EH (cell line): ENCODE results near the gene KIFAP3.
A peak's percentile ranks its signal among the peaks of the same experiment; 100 is the strongest.

Experiments used
- DNase-seq: peaks from one replicate; pipeline ENCODE4 v3.0.0-alpha.2; 2015; ENCODE audit warnings: low read depth

The KIFAP3 gene

GRCh38 chr1:169985757-169986156, 88.7 kb downstream of the KIFAP3 start:
- DNase-seq: no peak

- DNase-seq: no peak
Observed at GRCh38 chr1:169974067-169974466, 100.4 kb downstream of the KIFAP3 start.

GRCh38 chr1:169970114-169970513, 104.4 kb downstream of the KIFAP3 start:
- no peak for DNase-seq

GRCh38 chr1:169968174-169968573, 106.3 kb downstream of the KIFAP3 start:
- DNase-seq: no peak

GRCh38 chr1:169964206-169964605, 110.3 kb downstream of the KIFAP3 start:
- no peak for DNase-seq

- no peak for DNase-seq
Observed at GRCh38 chr1:169959686-169960085, 114.8 kb downstream of the KIFAP3 start.

- DNase-seq: no peak
Observed at GRCh38 chr1:169958987-169959386, 115.5 kb downstream of the KIFAP3 start.

- DNase-seq: no peak
Observed at GRCh38 chr1:169957884-169958283, 116.6 kb downstream of the KIFAP3 start.

GRCh38 chr1:169951108-169951507, 123.4 kb downstream of the KIFAP3 start:
- no peak for DNase-seq

- DNase-seq: peak; percentile 61
Observed at GRCh38 chr1:169949139-169949538, 125.4 kb downstream of the KIFAP3 start.

- no peak for DNase-seq
Observed at GRCh38 chr1:169946206-169946605, 128.3 kb downstream of the KIFAP3 start.

GRCh38 chr1:169945181-169945580, 129.3 kb downstream of the KIFAP3 start:
- DNase-seq: no peak

- DNase-seq: no peak
Observed at GRCh38 chr1:169944621-169945020, 129.9 kb downstream of the KIFAP3 start.

- DNase-seq: no peak
Observed at GRCh38 chr1:169943963-169944526, 130.4 kb downstream of the KIFAP3 start.

- peak; percentile 82 for DNase-seq
Observed at GRCh38 chr1:169941982-169942830, 132.3 kb downstream of the KIFAP3 start.

- peak; percentile 45 for DNase-seq
Observed at GRCh38 chr1:169933984-169934725, 140.3 kb downstream of the KIFAP3 start.

GRCh38 chr1:169931795-169932231, 142.7 kb downstream of the KIFAP3 start:
- peak; percentile 83 for DNase-seq

GRCh38 chr1:169929210-169929526, 145.3 kb downstream of the KIFAP3 start:
- DNase-seq: no peak

- peak; percentile 69 for DNase-seq
Observed at GRCh38 chr1:169928438-169929209, 145.9 kb downstream of the KIFAP3 start.

GRCh38 chr1:169925505-169926482, 148.7 kb downstream of the KIFAP3 start:
- DNase-seq: peak; percentile 64

- no peak for DNase-seq
Observed at GRCh38 chr1:169924829-169925228, 149.7 kb downstream of the KIFAP3 start.
